ENCODE measurements around the gene CDKN3. TPM values are rescaled to one million over a fixed set of nuclear protein-coding genes. Genes with fewer than 3 reads are reported as not detected.
"Not testable (repeated sequence)": the region's sequence is repeated elsewhere in the genome, so short reads cannot be mapped to it uniquely, and the experiment has no call there.

The CDKN3 gene
- total RNA-seq, 1 donor from 2014 or later = 3.7 TPM

GRCh38 chr14:54424479-54424901 lies 27.7 kb downstream of the CDKN3 start:
- DNase-seq (ENCODE audit: low read depth) = no peak
- FAIRE-seq = no peak
- Histone ChIP-seq H3K4me3 (ENCODE audit: low read depth, low read length) (no peak overlapping the region), H3K27me3 (ENCODE audit: control insufficient read depth, insufficient read depth, low read length) (no peaks in the 10 kb centered on the region), H3K36me3 (ENCODE audit: control insufficient read depth, insufficient read depth, low read length) (peaks cover 4% of the 10 kb centered on the region)
- no peak for TF ChIP-seq CTCF (IDR thresholded peaks at IDR 0.05; ENCODE audit: insufficient read depth, low read length, severe bottlenecking)

GRCh38 chr14:54425068-54425467 lies 28.3 kb downstream of the CDKN3 start:
- H3K27me3 ChIP-seq (ENCODE audit: control insufficient read depth, insufficient read depth, low read length) = no peaks in the 10 kb centered on the region
- DNase-seq (ENCODE audit: low read depth) (no peak), FAIRE-seq (no peak)
- TF ChIP-seq CTCF (IDR thresholded peaks at IDR 0.05; ENCODE audit: insufficient read depth, low read length, severe bottlenecking) = no peak
- H3K4me3 ChIP-seq (ENCODE audit: low read depth, low read length) = no peak overlapping the region
- peaks cover 7% of the 10 kb centered on the region for H3K36me3 ChIP-seq (ENCODE audit: control insufficient read depth, insufficient read depth, low read length)

GRCh38 chr14:54425537-54426274 lies 28.9 kb downstream of the CDKN3 start:
- H3K4me3 ChIP-seq (ENCODE audit: low read depth, low read length) = no peak overlapping the region
- DNase-seq (ENCODE audit: low read depth) = no peak
- peaks cover 9% of the 10 kb centered on the region for H3K36me3 ChIP-seq (ENCODE audit: control insufficient read depth, insufficient read depth, low read length)
- FAIRE-seq = no peak
- TF ChIP-seq CTCF (IDR thresholded peaks at IDR 0.05; ENCODE audit: insufficient read depth, low read length, severe bottlenecking) = no peak
- no peaks in the 10 kb centered on the region for H3K27me3 ChIP-seq (ENCODE audit: control insufficient read depth, insufficient read depth, low read length)

- Histone ChIP-seq H3K27me3 (ENCODE audit: control insufficient read depth, insufficient read depth, low read length) (no peaks in the 10 kb centered on the region), H3K4me3 (ENCODE audit: low read depth, low read length) (no peak overlapping the region), H3K36me3 (ENCODE audit: control insufficient read depth, insufficient read depth, low read length) (peaks cover 13% of the 10 kb centered on the region)
- TF ChIP-seq CTCF (IDR thresholded peaks at IDR 0.05; ENCODE audit: insufficient read depth, low read length, severe bottlenecking) = no peak
- no peak for DNase-seq (ENCODE audit: low read depth)
- no peak for FAIRE-seq
These were observed 31.1 kb downstream of the CDKN3 start for GRCh38 chr14:54427871-54428270.

- FAIRE-seq (no peak), DNase-seq (ENCODE audit: low read depth) (no peak)
- Histone ChIP-seq H3K4me3 (ENCODE audit: low read depth, low read length) (no peak overlapping the region), H3K27me3 (ENCODE audit: control insufficient read depth, insufficient read depth, low read length) (no peaks in the 10 kb centered on the region), H3K36me3 (ENCODE audit: control insufficient read depth, insufficient read depth, low read length) (peaks cover 13% of the 10 kb centered on the region)
- no peak for TF ChIP-seq CTCF (IDR thresholded peaks at IDR 0.05; ENCODE audit: insufficient read depth, low read length, severe bottlenecking)
These were observed 31.7 kb downstream of the CDKN3 start for GRCh38 chr14:54428527-54428926.

- H3K4me3 ChIP-seq (ENCODE audit: low read depth, low read length) = no peak overlapping the region
- DNase-seq (ENCODE audit: low read depth) = peak; percentile 87
- no peak for FAIRE-seq
- no peak for TF ChIP-seq CTCF (IDR thresholded peaks at IDR 0.05; ENCODE audit: insufficient read depth, low read length, severe bottlenecking)
- peaks cover 4% of the 10 kb centered on the region for H3K36me3 ChIP-seq (ENCODE audit: control insufficient read depth, insufficient read depth, low read length)
- H3K27me3 ChIP-seq (ENCODE audit: control insufficient read depth, insufficient read depth, low read length) = no peaks in the 10 kb centered on the region
These were observed 38.7 kb downstream of the CDKN3 start for GRCh38 chr14:54435500-54435981.

- not testable (repeated sequence) for FAIRE-seq; H3K4me3 ChIP-seq (ENCODE audit: low read depth, low read length); H3K36me3 ChIP-seq (ENCODE audit: control insufficient read depth, insufficient read depth, low read length); DNase-seq (ENCODE audit: low read depth); H3K27me3 ChIP-seq (ENCODE audit: control insufficient read depth, insufficient read depth, low read length)
These were observed 41.1 kb downstream of the CDKN3 start for GRCh38 chr14:54437954-54438353.

Measured in bronchial epithelial cell (primary cell).